WTC11 (cell line): ENCODE measurements around the gene DRD4. TPM values are rescaled to one million over a fixed set of nuclear protein-coding genes. Genes with fewer than 3 reads are reported as not detected.

Experiments
- ATF2 ChIP-seq: sonication (generic); formaldehyde crosslinking; IDR thresholded peaks from 2 replicates; pipeline ENCODE4 v1.8.1; 2022; ENCODE audit warnings: low read depth, missing genetic modification reagents, borderline replicate concordance
- ATF3 ChIP-seq: sonication (generic); formaldehyde crosslinking; conservative IDR thresholded peaks from 2 replicates; pipeline ENCODE4 v1.8.1; 2022; ENCODE audit warnings: mild to moderate bottlenecking, missing genetic modification reagents
- CBFB ChIP-seq: sonication (generic); formaldehyde crosslinking; IDR thresholded peaks from 2 replicates; pipeline ENCODE4 v1.8.1; 2022; ENCODE audit warnings: mild to moderate bottlenecking, low read depth, missing genetic modification reagents
- CDX4 ChIP-seq: fragments of 250-450 bp; sonication (Bioruptor Pico); IDR thresholded peaks from 2 replicates; pipeline ENCODE4 v1.9.0; 2021; ENCODE audit warnings: moderate library complexity, mild to moderate bottlenecking, inconsistent platforms, borderline replicate concordance
- CREB1 ChIP-seq: sonication (generic); formaldehyde crosslinking; IDR thresholded peaks from 2 replicates; pipeline ENCODE4 v1.8.0; 2023; ENCODE audit warnings: mild to moderate bottlenecking, missing genetic modification reagents
- CTCF ChIP-seq: fragments of 200-600 bp; IDR thresholded peaks from 2 replicates; pipeline ENCODE4 v1.8.0; 2022; ENCODE audit warnings: antibody characterized with exemption
- EMX1 ChIP-seq: fragments of 250-450 bp; sonication (Bioruptor Pico); IDR thresholded peaks from 2 replicates; pipeline ENCODE4 v1.8.0; 2021; ENCODE audit warnings: mild to moderate bottlenecking
- ERG ChIP-seq: fragments of 250-450 bp; sonication (Bioruptor Pico); IDR thresholded peaks from 2 replicates; pipeline ENCODE4 v1.8.0; 2021; ENCODE audit warnings: mild to moderate bottlenecking
- FOXJ3 ChIP-seq: sonication (generic); formaldehyde crosslinking; IDR thresholded peaks from 2 replicates; pipeline ENCODE4 v1.9.0; 2021; ENCODE audit warnings: missing genetic modification reagents, mild to moderate bottlenecking, borderline replicate concordance
- GRHL2 ChIP-seq: fragments of 250-450 bp; sonication (Bioruptor Pico); IDR thresholded peaks from 2 replicates; pipeline ENCODE4 v1.8.0; 2022; ENCODE audit warnings: mild to moderate bottlenecking, moderate library complexity; ENCODE audit not compliant: insufficient replicate concordance, severe bottlenecking
- GTF2I ChIP-seq: fragments of 250-450 bp; sonication (Bioruptor Pico); conservative IDR thresholded peaks from 2 replicates; pipeline ENCODE4 v1.4.0; 2021; ENCODE audit warnings: mild to moderate bottlenecking
- JUN ChIP-seq: sonication (generic); formaldehyde crosslinking; IDR thresholded peaks from 2 replicates; pipeline ENCODE4 v1.8.0; 2023; ENCODE audit warnings: mild to moderate bottlenecking, missing genetic modification reagents
- MXD4 ChIP-seq: fragments of 250-450 bp; sonication (Bioruptor Pico); IDR thresholded peaks from 2 replicates; pipeline ENCODE4 v1.8.0; 2021; ENCODE audit warnings: mild to moderate bottlenecking, moderate library complexity, borderline replicate concordance
- MYBL2 ChIP-seq: sonication (generic); formaldehyde crosslinking; IDR thresholded peaks from 2 replicates; pipeline ENCODE4 v1.8.1; 2023; ENCODE audit warnings: mild to moderate bottlenecking, moderate library complexity, missing genetic modification reagents
- NR2C2 ChIP-seq: sonication (generic); formaldehyde crosslinking; IDR thresholded peaks from 2 replicates; pipeline ENCODE4 v1.8.0; 2022; ENCODE audit warnings: mild to moderate bottlenecking, missing genetic modification reagents
- PRDM15 ChIP-seq: sonication (generic); formaldehyde crosslinking; IDR thresholded peaks from 2 replicates; pipeline ENCODE4 v1.8.0; 2022; ENCODE audit warnings: missing genetic modification reagents
- PREB ChIP-seq: sonication (generic); formaldehyde crosslinking; IDR thresholded peaks from 2 replicates; pipeline ENCODE4 v1.8.1; 2022; ENCODE audit warnings: mild to moderate bottlenecking, missing genetic modification reagents, moderate library complexity, borderline replicate concordance
- RORB ChIP-seq: fragments of 250-450 bp; sonication (Bioruptor Pico); IDR thresholded peaks from 2 replicates; pipeline ENCODE4 v1.9.0; 2021; ENCODE audit warnings: mild to moderate bottlenecking
- SP1 ChIP-seq: sonication (generic); formaldehyde crosslinking; conservative IDR thresholded peaks from 2 replicates; pipeline ENCODE4 v1.8.1; 2022; ENCODE audit warnings: missing genetic modification reagents
- ZBTB21 ChIP-seq: sonication (generic); formaldehyde crosslinking; IDR thresholded peaks from 2 replicates; pipeline ENCODE4 v1.8.1; 2023; ENCODE audit warnings: mild to moderate bottlenecking, missing genetic modification reagents, borderline replicate concordance
- ZNF232 ChIP-seq: sonication (generic); formaldehyde crosslinking; IDR thresholded peaks from 2 replicates; pipeline ENCODE4 v1.8.0; 2022; ENCODE audit warnings: mild to moderate bottlenecking, missing genetic modification reagents
- ZNF263 ChIP-seq: sonication (generic); formaldehyde crosslinking; IDR thresholded peaks from 2 replicates; pipeline ENCODE4 v1.8.1; 2022; ENCODE audit warnings: low read depth, mild to moderate bottlenecking, moderate library complexity, missing genetic modification reagents
- ZNF281 ChIP-seq: sonication (generic); formaldehyde crosslinking; IDR thresholded peaks from 2 replicates; pipeline ENCODE4 v1.8.0; 2023; ENCODE audit warnings: mild to moderate bottlenecking, missing genetic modification reagents
- ZSCAN18 ChIP-seq: fragments of 250-450 bp; sonication (Bioruptor Pico); IDR thresholded peaks from 2 replicates; pipeline ENCODE4 v2.1.2; 2022; ENCODE audit warnings: mild to moderate bottlenecking, moderate library complexity
- total RNA-seq: library from RNA; stranded (reverse); gene quantifications from 3 replicates; pipeline ENCODE4 v1.2.3, GENCODE V29; 2021

DRD4 gene
- total RNA-seq, 1 experiment from 2014 or later: 3.7 TPM

GRCh38 chr11:615504-616319, 21.4 kb upstream of the DRD4 start, which contains the start of gene IRF7 (continued):
- no peak for TF ChIP-seq PREB (CRISPR knock-in tag)
- TF ChIP-seq PRDM15: peak; percentile 87
- no peak for TF ChIP-seq MYBL2
- TF ChIP-seq FOXJ3: no peak
- no peak for TF ChIP-seq ZNF281 (CRISPR knock-in tag)
- TF ChIP-seq ERG (CRISPR knock-in tag): no peak
- no peak for TF ChIP-seq CBFB
- TF ChIP-seq NR2C2 (CRISPR knock-in tag): no peak
- TF ChIP-seq RORB (CRISPR knock-in tag): no peak
- TF ChIP-seq ATF3 (CRISPR knock-in tag): no peak
- no peak for TF ChIP-seq CTCF
- no peak for TF ChIP-seq ATF2 (CRISPR knock-in tag)
- TF ChIP-seq ZSCAN18 (CRISPR knock-in tag): no peak
- no peak for TF ChIP-seq CDX4
- TF ChIP-seq GTF2I (CRISPR knock-in tag): no peak
- TF ChIP-seq ZNF232 (CRISPR knock-in tag): peak; percentile 82; the same call in 1 of the 2 replicates
- 0 out of 2 replicates have a peak, but pooled peaks have one; percentile 61 for TF ChIP-seq EMX1 (CRISPR knock-in tag)
- no peak for TF ChIP-seq ZNF263 (CRISPR knock-in tag)
- TF ChIP-seq MXD4 (CRISPR knock-in tag): no peak
- no peak for TF ChIP-seq CREB1 (CRISPR knock-in tag)
- TF ChIP-seq GRHL2 (CRISPR knock-in tag): no peak
- TF ChIP-seq SP1 (CRISPR knock-in tag): peak; percentile 77
- no peak for TF ChIP-seq JUN (CRISPR knock-in tag)
- no peak for TF ChIP-seq ZBTB21 (CRISPR knock-in tag)
